ENCODE measurements around the gene GIGYF2.
"Not testable (repeated sequence)": the region's sequence is repeated elsewhere in the genome, so short reads cannot be mapped to it uniquely, and the experiment has no call there.

GIGYF2 gene

DNA sequence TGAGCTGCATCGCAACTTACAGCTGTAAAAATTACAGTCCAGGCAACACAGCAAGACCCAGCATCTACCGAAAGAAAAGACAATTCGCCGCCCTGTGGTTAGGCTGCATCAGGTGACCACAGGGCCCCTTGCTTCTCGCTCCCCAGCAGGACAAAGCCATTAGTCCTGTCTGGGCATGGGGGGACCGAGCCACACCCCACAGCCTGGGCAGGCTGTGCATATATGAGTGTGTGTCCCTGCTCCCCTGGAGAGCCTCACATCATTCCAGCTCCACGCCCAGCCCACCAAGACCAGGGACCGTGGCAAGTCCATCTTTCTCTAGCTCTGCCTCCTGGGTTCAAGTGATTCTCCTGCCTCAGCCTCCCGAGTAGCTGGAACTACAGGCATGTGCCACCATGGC lies 206.9 kb downstream of the GIGYF2 start:
- Mint-ChIP-seq H3K27ac (no peak overlapping the region), H3K9me3 (no peaks in the 10 kb centered on the region), H3K36me3 (no peaks in the 10 kb centered on the region), H3K4me3 (no peak overlapping the region), H3K4me1 (no peaks in the 10 kb centered on the region), H3K27me3 (peaks cover 0 to 4% of the 10 kb centered on the region in 2 donors)
- ATAC-seq (replicated peaks), result no peak
- DNase-seq, result no peak

DNA sequence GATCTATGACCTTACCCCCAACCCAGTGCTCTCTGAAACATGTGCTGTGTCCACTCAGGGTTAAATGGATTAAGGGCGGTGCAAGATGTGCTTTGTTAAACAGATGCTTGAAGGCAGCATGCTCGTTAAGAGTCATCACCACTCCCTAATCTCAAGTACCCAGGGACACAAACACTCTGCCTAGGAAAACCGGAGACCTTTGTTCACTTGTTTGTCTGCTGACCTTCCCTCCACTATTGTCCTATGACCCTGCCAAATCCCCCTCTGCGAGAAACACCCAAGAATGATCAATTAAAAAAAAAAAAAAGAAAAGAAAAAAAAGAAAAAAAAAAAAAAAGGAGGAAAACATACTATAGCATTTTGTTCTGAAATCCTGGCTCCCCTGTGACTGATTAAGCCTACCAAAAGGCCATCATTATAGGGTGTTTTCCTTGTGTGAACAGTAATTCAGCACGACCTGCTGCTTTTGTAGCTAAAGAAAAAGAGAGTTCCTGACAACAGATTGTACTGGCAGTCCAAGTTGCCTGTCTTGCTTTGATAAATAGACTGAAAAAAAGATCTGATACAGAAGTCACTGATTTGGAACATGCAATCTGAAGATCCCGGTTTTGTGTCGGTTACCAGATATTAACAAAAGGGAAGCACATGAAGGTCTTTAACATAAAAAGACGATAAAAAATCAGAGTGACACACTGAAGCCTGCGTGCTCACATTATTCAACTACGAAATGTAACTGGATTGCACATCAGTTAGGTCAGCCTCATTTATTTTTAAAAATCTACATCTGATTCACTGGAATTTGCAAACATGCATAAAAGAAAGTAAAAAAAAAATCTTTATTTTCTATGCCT lies 210.0 kb downstream of the GIGYF2 start:
- H3K27ac Mint-ChIP-seq; H3K4me1 Mint-ChIP-seq; H3K36me3 Mint-ChIP-seq; H3K4me3 Mint-ChIP-seq; ATAC-seq (replicated peaks); DNase-seq: not testable (repeated sequence)
- Mint-ChIP-seq H3K27me3 (peaks cover 5 to 17% of the 10 kb centered on the region in 2 donors), H3K9me3 (peaks cover 9 to 11% of the 10 kb centered on the region in 2 donors)

DNA sequence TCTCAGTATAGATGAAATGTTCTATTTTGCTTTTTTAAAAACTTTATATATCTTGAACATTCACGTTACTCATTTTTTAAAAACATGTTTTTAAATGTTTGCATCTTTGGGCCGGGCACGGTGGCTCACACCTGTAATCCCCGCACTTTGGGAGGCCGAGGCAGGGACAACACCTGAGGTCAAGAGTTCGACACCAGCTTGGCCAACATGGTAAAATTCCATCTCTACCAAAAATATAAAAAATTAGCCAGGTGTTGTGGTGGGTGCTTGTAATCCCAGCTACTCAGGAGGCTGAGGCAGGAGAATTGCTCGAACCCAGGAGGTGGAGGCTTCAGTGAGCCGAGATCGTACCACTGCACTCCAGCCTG lies 210.6 kb downstream of the GIGYF2 start:
- Mint-ChIP-seq H3K27me3 (peaks cover 5 to 15% of the 10 kb centered on the region in 2 donors), H3K9me3 (peaks cover 9 to 11% of the 10 kb centered on the region in 2 donors)
- H3K27ac Mint-ChIP-seq; DNase-seq; ATAC-seq (replicated peaks); H3K36me3 Mint-ChIP-seq; H3K4me1 Mint-ChIP-seq; H3K4me3 Mint-ChIP-seq: not testable (repeated sequence)

GRCh38 chr2:232908695-232909094 lies 211.6 kb downstream of the GIGYF2 start:
- no peak for DNase-seq
- ATAC-seq (replicated peaks), result no peak
- H3K27ac Mint-ChIP-seq, result no peak overlapping the region
- no peak overlapping the region for H3K4me3 Mint-ChIP-seq
- peaks cover 3 to 6% of the 10 kb centered on the region in 2 donors for H3K36me3 Mint-ChIP-seq
- H3K27me3 Mint-ChIP-seq, result peaks cover 10 to 23% of the 10 kb centered on the region in 2 donors
- H3K9me3 Mint-ChIP-seq, result peaks cover 9 to 13% of the 10 kb centered on the region in 2 donors
- H3K4me1 Mint-ChIP-seq, result no peaks in the 10 kb centered on the region

Data from stimulated activated naive B cell treated with anti-CD40 and anti-IgM and Interleukin-4, amounts not matched to agents 10 μg/mL and 1 μg/mL and 100 μg/mL, for 72 hours (primary cell).